Omental fat pad (tissue), 4 donors: ENCODE measurements around the gene KAZALD1. TPM values are rescaled to one million over a fixed set of nuclear protein-coding genes. Genes with fewer than 3 reads are reported as not detected.

Experiments
- ATAC-seq: fragments of 150-250 bp; one replicate; pipeline ENCODE4 v1.9.1; 2016; ENCODE audit warnings: mild to moderate bottlenecking, moderate library complexity; ENCODE audit not compliant: low FRiP score
- DNase-seq: peaks from one replicate; pipeline ENCODE4 v3.0.0-alpha.2; 2019; ENCODE audit warnings: low spot score
- total RNA-seq, 4 donors: library from RNA; depleted of rRNA; stranded (reverse); fragments of >200 nt; gene quantifications; one replicate each; pipeline ENCODE4 v1.1.0, GENCODE V29; 2016
- TF ChIP-seq, protein P1 (sequence below), 3 donors: fragments of 450-650 bp; IDR thresholded peaks; one replicate each; pipeline ENCODE4 v1.5.1; 2016 to 2017; ENCODE audit warnings: antibody characterized with exemption in 3 of 3, mild to moderate bottlenecking in 3 of 3, moderate library complexity in 2 of 3

KAZALD1 gene
- total RNA-seq, 4 donors from 2014 or later, result 0.72 to 15.0 (median 1.6) TPM

DNA sequence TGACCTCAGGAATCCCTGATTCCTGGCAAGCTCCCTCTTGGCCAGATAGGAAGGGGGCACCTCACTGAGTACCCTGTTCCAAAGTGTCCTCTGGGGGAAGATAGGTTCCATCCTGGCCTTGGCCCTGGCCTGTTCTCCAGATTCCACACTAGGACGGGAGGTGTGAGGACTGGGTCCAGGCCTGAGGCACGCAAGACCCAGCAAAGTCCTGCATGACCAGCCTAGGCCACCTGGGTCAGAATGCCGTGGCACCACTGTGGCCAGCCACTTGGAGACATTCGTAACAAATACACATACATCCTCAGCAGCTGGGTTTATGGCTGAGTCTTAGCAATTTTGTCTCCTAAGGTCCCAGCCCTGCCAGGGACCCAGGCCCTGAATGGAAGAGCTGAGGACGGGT is 46.0 kb downstream of the KAZALD1 start:
- TF ChIP-seq, protein P1, sequence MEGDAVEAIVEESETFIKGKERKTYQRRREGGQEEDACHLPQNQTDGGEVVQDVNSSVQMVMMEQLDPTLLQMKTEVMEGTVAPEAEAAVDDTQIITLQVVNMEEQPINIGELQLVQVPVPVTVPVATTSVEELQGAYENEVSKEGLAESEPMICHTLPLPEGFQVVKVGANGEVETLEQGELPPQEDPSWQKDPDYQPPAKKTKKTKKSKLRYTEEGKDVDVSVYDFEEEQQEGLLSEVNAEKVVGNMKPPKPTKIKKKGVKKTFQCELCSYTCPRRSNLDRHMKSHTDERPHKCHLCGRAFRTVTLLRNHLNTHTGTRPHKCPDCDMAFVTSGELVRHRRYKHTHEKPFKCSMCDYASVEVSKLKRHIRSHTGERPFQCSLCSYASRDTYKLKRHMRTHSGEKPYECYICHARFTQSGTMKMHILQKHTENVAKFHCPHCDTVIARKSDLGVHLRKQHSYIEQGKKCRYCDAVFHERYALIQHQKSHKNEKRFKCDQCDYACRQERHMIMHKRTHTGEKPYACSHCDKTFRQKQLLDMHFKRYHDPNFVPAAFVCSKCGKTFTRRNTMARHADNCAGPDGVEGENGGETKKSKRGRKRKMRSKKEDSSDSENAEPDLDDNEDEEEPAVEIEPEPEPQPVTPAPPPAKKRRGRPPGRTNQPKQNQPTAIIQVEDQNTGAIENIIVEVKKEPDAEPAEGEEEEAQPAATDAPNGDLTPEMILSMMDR (IDR thresholded peaks at IDR 0.05), result no peak
- DNase-seq (no peak), ATAC-seq (no peak)

DNA sequence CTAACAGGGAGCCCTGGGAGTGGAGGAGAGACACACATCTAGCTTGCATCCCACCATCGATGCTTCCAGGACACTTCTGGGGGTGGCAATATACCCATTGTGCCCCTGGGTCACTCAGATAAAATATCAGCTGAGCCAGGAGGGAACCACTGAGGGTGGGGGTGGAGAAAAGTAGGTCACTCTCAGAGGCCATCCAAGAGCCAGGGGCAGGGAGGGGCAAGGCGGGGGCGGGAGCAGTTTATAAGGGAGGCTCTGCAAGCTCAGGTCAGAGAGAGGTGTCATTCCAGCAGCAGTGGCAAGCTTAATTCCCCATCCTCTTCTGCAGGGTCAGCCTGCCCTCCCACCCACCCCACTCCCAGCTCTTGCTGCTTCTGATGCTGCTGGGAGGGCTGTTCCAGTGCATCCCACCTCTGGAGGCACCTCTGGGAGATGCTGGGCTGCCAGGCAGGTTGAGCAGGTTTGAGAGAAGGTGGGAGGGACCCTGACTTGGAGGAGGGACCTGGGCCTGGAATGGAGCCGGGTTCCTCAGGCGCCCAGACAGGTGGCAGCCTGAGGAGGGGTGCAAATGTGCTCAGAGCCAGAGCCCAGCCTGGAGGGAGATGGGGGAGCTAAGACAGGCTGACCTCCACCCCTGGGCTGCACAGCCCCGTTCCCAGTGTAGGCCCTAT is 49.2 kb downstream of the KAZALD1 start:
- DNase-seq, result no peak

DNA sequence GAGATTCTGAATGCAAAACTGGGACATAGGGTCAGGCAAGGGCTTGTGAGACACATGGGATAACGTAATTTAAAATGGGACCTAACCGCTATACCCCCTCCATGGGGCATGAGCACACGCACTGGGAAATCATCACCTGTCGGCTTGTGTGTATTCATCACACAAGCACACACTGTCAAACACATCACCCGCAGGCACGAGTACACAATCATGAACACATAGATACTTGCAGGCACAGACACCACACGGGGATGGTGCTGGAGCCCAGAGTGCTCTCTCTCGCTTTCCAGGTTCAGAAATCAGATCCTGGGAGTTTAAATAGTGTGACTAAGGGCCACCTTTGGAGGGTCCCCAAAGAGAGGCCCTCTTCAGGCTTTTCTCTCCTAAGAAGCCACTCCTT is 49.8 kb downstream of the KAZALD1 start:
- DNase-seq (no peak), ATAC-seq (no peak)
- TF ChIP-seq, protein P1 (IDR thresholded peaks at IDR 0.05), result no peak

More for the DNA sequence above, 49.2 kb downstream of the KAZALD1 start:
- no peak for ATAC-seq
- TF ChIP-seq, protein P1 (IDR thresholded peaks at IDR 0.05), result no peak

DNA sequence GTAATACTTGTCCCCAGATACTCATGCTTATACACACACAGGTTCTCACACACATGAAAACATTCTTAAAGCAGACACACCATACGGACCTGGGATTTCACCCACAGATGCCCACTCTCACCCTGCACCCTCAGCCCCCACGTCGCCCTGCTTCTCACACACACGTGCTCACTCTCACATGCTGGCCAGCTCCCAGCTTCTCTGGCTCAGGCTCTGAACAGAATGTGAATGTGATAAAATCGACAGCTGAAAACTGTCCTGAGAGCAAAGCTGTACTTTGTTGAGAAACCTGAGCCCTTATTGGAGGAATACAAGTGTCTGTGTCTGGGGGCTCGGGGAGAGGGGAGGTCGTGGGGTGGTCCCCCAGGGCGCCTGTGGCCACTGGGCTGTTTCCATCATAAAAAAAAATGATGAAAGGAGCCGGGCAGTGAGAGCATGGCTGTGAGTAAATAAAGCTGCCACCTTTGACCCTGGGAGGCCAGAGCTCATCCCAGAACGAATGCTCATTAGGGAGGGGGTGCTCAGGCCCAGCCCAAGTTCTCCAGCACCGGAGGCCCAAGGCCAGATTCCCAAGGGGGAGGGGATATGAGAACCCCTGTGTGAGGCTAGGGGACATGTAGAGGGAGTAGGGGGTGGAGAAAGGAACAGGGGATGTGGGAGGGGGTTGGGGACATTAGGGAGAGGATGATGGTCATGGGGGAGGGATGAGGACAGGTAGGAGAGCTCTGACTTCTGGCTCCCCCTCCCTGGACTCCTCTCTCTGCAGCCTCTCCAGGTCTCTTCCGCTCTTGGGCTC is 51.2 kb downstream of the KAZALD1 start:
- DNase-seq (no peak), ATAC-seq (no peak)
- TF ChIP-seq, protein P1 (IDR thresholded peaks at IDR 0.05), result no peak

DNA sequence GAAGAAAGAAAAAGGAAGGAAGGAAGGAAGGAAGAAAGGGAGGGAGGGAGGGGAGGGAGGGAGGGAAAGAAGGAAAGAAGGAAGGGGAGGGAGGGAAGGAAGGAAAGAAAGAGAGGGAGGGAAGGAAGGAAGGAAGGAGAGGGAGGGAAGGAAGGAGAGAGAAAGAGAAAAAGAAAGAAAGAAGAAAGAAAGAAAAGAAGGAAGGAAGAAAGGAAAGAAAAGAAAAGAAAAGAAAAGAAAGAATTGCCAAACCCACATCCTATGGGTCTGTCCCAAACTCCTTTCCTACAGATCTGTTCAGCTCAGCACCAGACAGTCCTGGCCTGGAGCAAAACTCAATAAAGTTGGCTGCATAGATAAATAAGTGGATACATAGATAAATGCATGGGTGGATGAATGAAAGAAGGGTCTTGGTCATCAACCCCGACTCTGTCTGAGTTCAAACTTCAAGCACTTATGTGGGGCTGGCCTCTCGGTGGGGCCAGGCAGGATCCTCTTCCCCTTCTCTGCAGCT is 52.2 kb downstream of the KAZALD1 start:
- DNase-seq, result no peak
- no peak for ATAC-seq
- TF ChIP-seq, protein P1 (IDR thresholded peaks at IDR 0.05), result no peak

DNA sequence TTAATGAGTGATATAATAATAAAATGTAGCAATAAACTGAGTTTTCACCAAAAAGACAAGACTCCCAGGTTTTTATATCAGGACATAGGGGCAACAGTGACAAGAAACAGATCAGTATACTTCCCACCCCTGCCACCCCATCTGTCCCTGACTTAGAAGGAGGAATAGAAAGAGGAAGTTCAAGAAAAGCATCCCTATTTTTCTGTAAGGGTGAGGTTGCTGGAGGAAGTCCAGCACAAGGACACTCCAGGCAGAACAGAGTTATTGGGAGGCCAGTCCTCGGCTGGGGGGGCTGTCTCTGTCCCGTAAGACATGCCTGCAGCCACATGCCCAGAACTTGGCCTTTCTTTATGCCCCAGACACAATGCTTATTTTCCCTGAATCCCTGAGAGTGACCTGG is 52.9 kb downstream of the KAZALD1 start:
- no peak for ATAC-seq
- no peak for DNase-seq

More for the DNA sequence above, 52.9 kb downstream of the KAZALD1 start:
- TF ChIP-seq, protein P1 (IDR thresholded peaks at IDR 0.05), result no peak

Other genes starting within 250 kb of the KAZALD1 start
- gene SLF2, start 149.0 kb upstream of the KAZALD1 start, total RNA-seq, result 10 to 100 TPM; 14.9 to 37.8 (median 21.9) TPM
- gene SEMA4G, start 92.5 kb upstream of the KAZALD1 start, total RNA-seq, result 1 to 10 TPM in 2 of 4 donors, under 1 TPM in 2; 0.47 to 1.4 (median 1.1) TPM
- gene MRPL43, start 74.5 kb upstream of the KAZALD1 start, total RNA-seq, result 10 to 100 TPM; 59.7 to 97.0 (median 79.3) TPM
- 10 to 100 TPM in 1 of 4 donors, 1 to 10 TPM in 3; 4.6 to 20.8 (median 6.9) TPM for gene TWNK, start 74.4 kb upstream of the KAZALD1 start, total RNA-seq
- 10 to 100 TPM; 59.4 to 98.0 (median 72.6) TPM for gene LZTS2, start 62.2 kb upstream of the KAZALD1 start, total RNA-seq
- gene PDZD7, start 30.9 kb upstream of the KAZALD1 start, total RNA-seq, result 1 to 10 TPM in 1 of 4 donors, under 1 TPM in 3; 0.12 to 3.3 (median 0.30) TPM
- 10 to 100 TPM; 54.8 to 97.3 (median 71.2) TPM for gene SFXN3, start 30.8 kb upstream of the KAZALD1 start, total RNA-seq
- not detected for gene TLX1, start 69.3 kb downstream of the KAZALD1 start, total RNA-seq
- gene LBX1, start 167.5 kb downstream of the KAZALD1 start, total RNA-seq, result not detected